WTC11 (cell line): Measurements from ENCODE around the gene SMYD3. TPM values are rescaled to one million over a fixed set of nuclear protein-coding genes. Genes with fewer than 3 reads are reported as not detected.

Experiments
- ATAC-seq: fragments of 200-7000 bp; cut with Tn5 transposase; 2 replicates; pipeline ENCODE4 v1.10.0; 2021; ENCODE audit warnings: mild to moderate bottlenecking, moderate library complexity
- CTCF ChIA-PET: fragments of 300-600 bp; sonication (Branson Sonifier 250); formaldehyde crosslinking; loops from one replicate; lab custom pipeline; 2021; ENCODE audit warnings: antibody characterized with exemption; lab: Charles Lee
- POLR2A ChIA-PET: fragments of 350-600 bp; sonication (Branson Sonifier 250); formaldehyde crosslinking; loops from one replicate; lab custom pipeline; 2021; ENCODE audit warnings: antibody characterized with exemption; lab: Charles Lee
- DNase-seq: peaks from one replicate; pipeline ENCODE4 v3.0.0; 2021; ENCODE audit warnings: low spot score
- H3K27ac Mint-ChIP-seq: 2 replicates; pipeline ENCODE4 v1.8.0; 2021; ENCODE audit warnings: mixed read lengths
- H3K27me3 Mint-ChIP-seq: 2 replicates; pipeline ENCODE4 v1.8.0; 2021; ENCODE audit warnings: low read depth, mild to moderate bottlenecking, moderate library complexity, mixed read lengths
- H3K36me3 Mint-ChIP-seq: 2 replicates; pipeline ENCODE4 v1.8.0; 2021; ENCODE audit warnings: mixed read lengths
- H3K4me1 Mint-ChIP-seq: 2 replicates; pipeline ENCODE4 v1.8.0; 2022; ENCODE audit warnings: mixed read lengths
- H3K4me3 Mint-ChIP-seq: 2 replicates; pipeline ENCODE4 v1.8.0; 2021; ENCODE audit warnings: mild to moderate bottlenecking, moderate library complexity, mixed read lengths
- H3K9me3 Mint-ChIP-seq: 2 replicates; pipeline ENCODE4 v1.8.0; 2021; ENCODE audit warnings: mixed read lengths
- ATF1 ChIP-seq: sonication (generic); formaldehyde crosslinking; IDR thresholded peaks from 2 replicates; pipeline ENCODE4 v1.8.1; 2023; ENCODE audit warnings: mild to moderate bottlenecking, moderate library complexity, missing genetic modification reagents
- ETV6 ChIP-seq: sonication (generic); formaldehyde crosslinking; IDR thresholded peaks from 2 replicates; pipeline ENCODE4 v1.8.1; 2022; ENCODE audit warnings: mild to moderate bottlenecking, missing genetic modification reagents
- GRHL2 ChIP-seq: fragments of 250-450 bp; sonication (Bioruptor Pico); IDR thresholded peaks from 2 replicates; pipeline ENCODE4 v1.8.0; 2022; ENCODE audit warnings: mild to moderate bottlenecking, moderate library complexity; ENCODE audit not compliant: insufficient replicate concordance, severe bottlenecking
- GTF2I ChIP-seq: fragments of 250-450 bp; sonication (Bioruptor Pico); conservative IDR thresholded peaks from 2 replicates; pipeline ENCODE4 v1.4.0; 2021; ENCODE audit warnings: mild to moderate bottlenecking
- NFATC4 ChIP-seq: fragments of 250-450 bp; sonication (Bioruptor Pico); IDR thresholded peaks from 2 replicates; pipeline ENCODE4 v1.9.0; 2021; ENCODE audit warnings: mild to moderate bottlenecking
- NR1H2 ChIP-seq: sonication (generic); formaldehyde crosslinking; IDR thresholded peaks from 2 replicates; pipeline ENCODE4 v1.9.0; 2021; ENCODE audit warnings: mild to moderate bottlenecking, moderate library complexity, missing genetic modification reagents
- NR2C2 ChIP-seq: sonication (generic); formaldehyde crosslinking; IDR thresholded peaks from 2 replicates; pipeline ENCODE4 v1.8.0; 2022; ENCODE audit warnings: mild to moderate bottlenecking, missing genetic modification reagents
- RELA ChIP-seq: sonication (generic); formaldehyde crosslinking; IDR thresholded peaks from 2 replicates; pipeline ENCODE4 v1.8.1; 2022; ENCODE audit warnings: missing genetic modification reagents, mild to moderate bottlenecking, borderline replicate concordance
- SOX15 ChIP-seq: fragments of 250-450 bp; sonication (Bioruptor Pico); IDR thresholded peaks from 2 replicates; pipeline ENCODE4 v1.9.0; 2021; ENCODE audit warnings: mild to moderate bottlenecking
- TEAD1 ChIP-seq: sonication (generic); formaldehyde crosslinking; IDR thresholded peaks from 2 replicates; pipeline ENCODE4 v1.8.0; 2022; ENCODE audit warnings: mild to moderate bottlenecking, missing genetic modification reagents
- TP53 ChIP-seq: sonication (generic); formaldehyde crosslinking; IDR thresholded peaks from 2 replicates; pipeline ENCODE4 v1.8.1; 2023; ENCODE audit warnings: mild to moderate bottlenecking, missing genetic modification reagents
- ZNF317 ChIP-seq: sonication (generic); formaldehyde crosslinking; IDR thresholded peaks from 2 replicates; pipeline ENCODE4 v1.8.1; 2023; ENCODE audit warnings: low read depth, mild to moderate bottlenecking, moderate library complexity, missing genetic modification reagents, borderline replicate concordance
- ZNF423 ChIP-seq: fragments of 250-450 bp; sonication (Bioruptor Pico); IDR thresholded peaks from 2 replicates; pipeline ENCODE4 v2.1.2; 2022; ENCODE audit warnings: mild to moderate bottlenecking, moderate library complexity
- ZNF671 ChIP-seq: fragments of 250-450 bp; sonication (Bioruptor Pico); IDR thresholded peaks from 2 replicates; pipeline ENCODE4 v1.8.0; 2021; ENCODE audit warnings: mild to moderate bottlenecking
- total RNA-seq: library from RNA; stranded (reverse); gene quantifications from 3 replicates; pipeline ENCODE4 v1.2.3, GENCODE V29; 2021
- TF ChIP-seq, protein P1 (sequence below): sonication (generic); formaldehyde crosslinking; IDR thresholded peaks from 2 replicates; pipeline ENCODE4 v1.8.0; 2022; ENCODE audit warnings: missing genetic modification reagents
- TF ChIP-seq, protein P2 (sequence below): fragments of 250-450 bp; sonication (Bioruptor Pico); conservative IDR thresholded peaks from 2 replicates; pipeline ENCODE4 v1.9.0; 2021; ENCODE audit warnings: mild to moderate bottlenecking
- TF ChIP-seq, protein P3 (sequence below): sonication (generic); formaldehyde crosslinking; IDR thresholded peaks from 2 replicates; pipeline ENCODE4 v1.8.1; 2022; ENCODE audit warnings: low read depth, missing genetic modification reagents, borderline replicate concordance
- TF ChIP-seq, protein P4 (sequence below): fragments of 250-450 bp; sonication (Bioruptor Pico); IDR thresholded peaks from 2 replicates; pipeline ENCODE4 v1.8.0; 2021; ENCODE audit warnings: mild to moderate bottlenecking
- TF ChIP-seq, protein P5 (sequence below): sonication (generic); formaldehyde crosslinking; IDR thresholded peaks from 2 replicates; pipeline ENCODE4 v1.8.0; 2023; ENCODE audit warnings: missing genetic modification reagents

Gene SMYD3
- total RNA-seq, 1 experiment from 2014 or later: 21.4 TPM

DNA sequence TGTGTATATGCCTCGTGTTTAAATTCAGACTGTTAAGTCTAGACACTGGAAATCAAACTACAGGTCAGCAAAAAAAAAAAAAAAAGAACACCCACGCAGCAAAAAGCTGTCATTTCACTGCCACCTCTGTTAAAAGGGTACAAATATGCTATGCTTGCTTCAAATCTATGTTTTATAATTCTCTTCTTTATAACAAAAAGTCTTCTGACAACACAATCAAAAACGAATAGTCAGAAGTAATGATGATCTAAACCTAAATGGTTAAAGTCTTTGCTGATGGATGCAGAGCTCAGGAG, 438.9 kb downstream of the SMYD3 start:
- DNase-seq (no peak), ATAC-seq (no peak)
- CTCF ChIA-PET: no interaction called here
- H3K27ac Mint-ChIP-seq: no peak overlapping the region
- POLR2A ChIA-PET: no interaction called here
- TF ChIP-seq ATF1 (CRISPR knock-in tag): no peak
- TF ChIP-seq, protein P1, sequence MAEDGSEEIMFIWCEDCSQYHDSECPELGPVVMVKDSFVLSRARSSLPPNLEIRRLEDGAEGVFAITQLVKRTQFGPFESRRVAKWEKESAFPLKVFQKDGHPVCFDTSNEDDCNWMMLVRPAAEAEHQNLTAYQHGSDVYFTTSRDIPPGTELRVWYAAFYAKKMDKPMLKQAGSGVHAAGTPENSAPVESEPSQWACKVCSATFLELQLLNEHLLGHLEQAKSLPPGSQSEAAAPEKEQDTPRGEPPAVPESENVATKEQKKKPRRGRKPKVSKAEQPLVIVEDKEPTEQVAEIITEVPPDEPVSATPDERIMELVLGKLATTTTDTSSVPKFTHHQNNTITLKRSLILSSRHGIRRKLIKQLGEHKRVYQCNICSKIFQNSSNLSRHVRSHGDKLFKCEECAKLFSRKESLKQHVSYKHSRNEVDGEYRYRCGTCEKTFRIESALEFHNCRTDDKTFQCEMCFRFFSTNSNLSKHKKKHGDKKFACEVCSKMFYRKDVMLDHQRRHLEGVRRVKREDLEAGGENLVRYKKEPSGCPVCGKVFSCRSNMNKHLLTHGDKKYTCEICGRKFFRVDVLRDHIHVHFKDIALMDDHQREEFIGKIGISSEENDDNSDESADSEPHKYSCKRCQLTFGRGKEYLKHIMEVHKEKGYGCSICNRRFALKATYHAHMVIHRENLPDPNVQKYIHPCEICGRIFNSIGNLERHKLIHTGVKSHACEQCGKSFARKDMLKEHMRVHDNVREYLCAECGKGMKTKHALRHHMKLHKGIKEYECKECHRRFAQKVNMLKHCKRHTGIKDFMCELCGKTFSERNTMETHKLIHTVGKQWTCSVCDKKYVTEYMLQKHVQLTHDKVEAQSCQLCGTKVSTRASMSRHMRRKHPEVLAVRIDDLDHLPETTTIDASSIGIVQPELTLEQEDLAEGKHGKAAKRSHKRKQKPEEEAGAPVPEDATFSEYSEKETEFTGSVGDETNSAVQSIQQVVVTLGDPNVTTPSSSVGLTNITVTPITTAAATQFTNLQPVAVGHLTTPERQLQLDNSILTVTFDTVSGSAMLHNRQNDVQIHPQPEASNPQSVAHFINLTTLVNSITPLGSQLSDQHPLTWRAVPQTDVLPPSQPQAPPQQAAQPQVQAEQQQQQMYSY (CRISPR knock-in tag): no peak
- no peak for TF ChIP-seq NFATC4 (CRISPR knock-in tag)
- TF ChIP-seq GRHL2 (CRISPR knock-in tag): no peak
- TF ChIP-seq, protein P2, sequence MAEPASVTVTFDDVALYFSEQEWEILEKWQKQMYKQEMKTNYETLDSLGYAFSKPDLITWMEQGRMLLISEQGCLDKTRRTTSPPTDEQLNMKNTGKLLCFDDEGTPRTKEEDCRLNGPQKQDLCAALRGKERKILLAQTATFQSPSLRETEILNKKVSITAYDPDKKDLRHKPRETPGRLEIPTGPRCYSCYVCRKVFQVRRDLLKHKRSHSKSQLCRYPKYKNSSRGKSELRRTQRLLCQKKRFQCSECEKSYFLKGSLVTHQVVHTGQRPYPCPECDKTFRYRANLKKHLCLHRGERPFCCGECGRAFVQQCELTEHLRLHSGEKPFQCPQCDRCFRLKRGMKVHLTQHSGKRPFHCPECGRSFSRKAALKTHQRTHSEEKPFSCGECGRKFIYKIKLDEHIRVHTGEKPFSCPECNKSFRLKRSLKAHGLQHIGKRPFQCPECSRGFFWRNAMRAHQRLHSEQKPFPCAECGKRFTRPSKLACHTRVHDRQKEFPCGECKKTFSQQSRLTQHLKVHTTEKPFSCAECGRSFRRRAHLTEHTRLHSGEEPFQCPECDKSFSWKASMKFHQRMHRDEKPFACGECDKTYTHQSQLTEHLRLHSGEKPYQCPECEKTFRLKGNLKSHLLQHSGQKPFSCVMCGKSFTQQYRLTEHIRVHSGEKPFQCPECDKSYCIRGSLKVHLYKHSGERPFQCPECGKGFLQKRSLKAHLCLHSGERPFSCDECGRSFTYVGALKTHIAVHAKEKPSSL (CRISPR knock-in tag): no peak
- TF ChIP-seq, protein P3, sequence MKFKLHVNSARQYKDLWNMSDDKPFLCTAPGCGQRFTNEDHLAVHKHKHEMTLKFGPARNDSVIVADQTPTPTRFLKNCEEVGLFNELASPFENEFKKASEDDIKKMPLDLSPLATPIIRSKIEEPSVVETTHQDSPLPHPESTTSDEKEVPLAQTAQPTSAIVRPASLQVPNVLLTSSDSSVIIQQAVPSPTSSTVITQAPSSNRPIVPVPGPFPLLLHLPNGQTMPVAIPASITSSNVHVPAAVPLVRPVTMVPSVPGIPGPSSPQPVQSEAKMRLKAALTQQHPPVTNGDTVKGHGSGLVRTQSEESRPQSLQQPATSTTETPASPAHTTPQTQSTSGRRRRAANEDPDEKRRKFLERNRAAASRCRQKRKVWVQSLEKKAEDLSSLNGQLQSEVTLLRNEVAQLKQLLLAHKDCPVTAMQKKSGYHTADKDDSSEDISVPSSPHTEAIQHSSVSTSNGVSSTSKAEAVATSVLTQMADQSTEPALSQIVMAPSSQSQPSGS: no peak
- TF ChIP-seq RELA (CRISPR knock-in tag): no peak
- no peak for TF ChIP-seq ZNF317 (CRISPR knock-in tag)
- TF ChIP-seq SOX15 (CRISPR knock-in tag): no peak
- TF ChIP-seq, protein P4, sequence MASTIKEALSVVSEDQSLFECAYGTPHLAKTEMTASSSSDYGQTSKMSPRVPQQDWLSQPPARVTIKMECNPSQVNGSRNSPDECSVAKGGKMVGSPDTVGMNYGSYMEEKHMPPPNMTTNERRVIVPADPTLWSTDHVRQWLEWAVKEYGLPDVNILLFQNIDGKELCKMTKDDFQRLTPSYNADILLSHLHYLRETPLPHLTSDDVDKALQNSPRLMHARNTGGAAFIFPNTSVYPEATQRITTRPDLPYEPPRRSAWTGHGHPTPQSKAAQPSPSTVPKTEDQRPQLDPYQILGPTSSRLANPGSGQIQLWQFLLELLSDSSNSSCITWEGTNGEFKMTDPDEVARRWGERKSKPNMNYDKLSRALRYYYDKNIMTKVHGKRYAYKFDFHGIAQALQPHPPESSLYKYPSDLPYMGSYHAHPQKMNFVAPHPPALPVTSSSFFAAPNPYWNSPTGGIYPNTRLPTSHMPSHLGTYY (CRISPR knock-in tag): no peak
- TF ChIP-seq GTF2I (CRISPR knock-in tag): no peak
- no peak for TF ChIP-seq ETV6 (CRISPR knock-in tag)
- TF ChIP-seq NR2C2 (CRISPR knock-in tag): no peak
- no peak for TF ChIP-seq TEAD1 (CRISPR knock-in tag)
- no peak for TF ChIP-seq ZNF423 (CRISPR knock-in tag)
- TF ChIP-seq, protein P5, sequence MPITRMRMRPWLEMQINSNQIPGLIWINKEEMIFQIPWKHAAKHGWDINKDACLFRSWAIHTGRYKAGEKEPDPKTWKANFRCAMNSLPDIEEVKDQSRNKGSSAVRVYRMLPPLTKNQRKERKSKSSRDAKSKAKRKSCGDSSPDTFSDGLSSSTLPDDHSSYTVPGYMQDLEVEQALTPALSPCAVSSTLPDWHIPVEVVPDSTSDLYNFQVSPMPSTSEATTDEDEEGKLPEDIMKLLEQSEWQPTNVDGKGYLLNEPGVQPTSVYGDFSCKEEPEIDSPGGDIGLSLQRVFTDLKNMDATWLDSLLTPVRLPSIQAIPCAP (CRISPR knock-in tag): no peak
- no peak for TF ChIP-seq TP53 (CRISPR knock-in tag)
- TF ChIP-seq ZNF671 (CRISPR knock-in tag): no peak
- TF ChIP-seq NR1H2 (CRISPR knock-in tag): no peak
- peaks cover 55% of the 10 kb centered on the region for H3K4me1 Mint-ChIP-seq
- peaks cover 76% of the 10 kb centered on the region for H3K27me3 Mint-ChIP-seq
- H3K36me3 Mint-ChIP-seq: no peaks in the 10 kb centered on the region
- H3K4me3 Mint-ChIP-seq: no peak overlapping the region
- H3K9me3 Mint-ChIP-seq: no peaks in the 10 kb centered on the region
